ENCODE results near the gene KCNMA1.
A peak's percentile ranks its signal among the peaks of the same experiment; 100 is the strongest.

- TF ChIP-seq CTCF (IDR thresholded peaks at IDR 0.05; ENCODE audit: low read depth, low read length) (no peak), POLR2A (IDR thresholded peaks at IDR 0.05; ENCODE audit: extremely low read depth, insufficient read length) (no peak), MAX (IDR thresholded peaks at IDR 0.05; ENCODE audit: low read depth, low read length) (0 out of 2 replicates have a peak, but pooled peaks have one; percentile 18), MYC (IDR thresholded peaks at IDR 0.05; ENCODE audit: low read depth, low read length) (no peak)
Measured at GRCh38 chr10:76882245-76882644, 755.4 kb downstream of the KCNMA1 start.

Data from NB4 (cell line).